GM18870 (cell line): Measurements from ENCODE around the gene ZER1.
A peak's percentile ranks its signal among the peaks of the same experiment; 100 is the strongest.
"Not testable (repeated sequence)": the region's sequence is repeated elsewhere in the genome, so short reads cannot be mapped to it uniquely, and the experiment has no call there.

ENCODE experiments used
- ATAC-seq: cut with Tn5 transposase; IDR thresholded peaks from one replicate; pipeline ENCODE4 v1.9.1; 2021; ENCODE audit warnings: moderate library complexity; ENCODE audit not compliant: unreplicated experiment

Gene ZER1

GRCh38 chr9:128771745-128772519 is at the start of gene ZER1:
Gene ZER1, minus strand, starts transcription at chr9:128771927. Its CDS starts 16,362 bp downstream, at chr9:128755565.
- no peak for ATAC-seq

GRCh38 chr9:128820665-128821583 is 49.2 kb upstream of the ZER1 start:
- ATAC-seq = no peak

GRCh38 chr9:128819716-128820664 is 48.3 kb upstream of the ZER1 start:
- ATAC-seq = no peak

- peak; percentile 8 for ATAC-seq
These were observed 47.4 kb upstream of the ZER1 start for GRCh38 chr9:128818839-128819715.

- ATAC-seq = peak; percentile 79
These were observed 46.5 kb upstream of the ZER1 start, which contains the start of gene ENDOG for GRCh38 chr9:128818099-128818838. Gene ENDOG, plus strand, starts transcription at chr9:128818500. Its CDS starts 185 bp downstream, at chr9:128818685.

GRCh38 chr9:128810873-128811272 is 39.1 kb upstream of the ZER1 start:
- ATAC-seq = no peak

- ATAC-seq = no peak
These were observed 38.1 kb upstream of the ZER1 start for GRCh38 chr9:128809831-128810230.

- no peak for ATAC-seq
These were observed 37.4 kb upstream of the ZER1 start for GRCh38 chr9:128809036-128809599.

- no peak for ATAC-seq
These were observed 36.8 kb upstream of the ZER1 start for GRCh38 chr9:128808543-128808942.

- ATAC-seq = no peak
These were observed 36.1 kb upstream of the ZER1 start for GRCh38 chr9:128807827-128808226.

- ATAC-seq = no peak
These were observed 33.9 kb upstream of the ZER1 start for GRCh38 chr9:128805661-128806060.

GRCh38 chr9:128802482-128802881 is 30.8 kb upstream of the ZER1 start:
- ATAC-seq = no peak

- no peak for ATAC-seq
These were observed 28.3 kb upstream of the ZER1 start for GRCh38 chr9:128800061-128800460.

GRCh38 chr9:128798896-128799295 is 27.2 kb upstream of the ZER1 start:
- no peak for ATAC-seq

- ATAC-seq = not testable (repeated sequence)
These were observed 23.2 kb upstream of the ZER1 start for GRCh38 chr9:128794961-128795360.

- ATAC-seq = no peak
These were observed 21.4 kb upstream of the ZER1 start for GRCh38 chr9:128792978-128793686.

- ATAC-seq = no peak
These were observed 20.4 kb upstream of the ZER1 start for GRCh38 chr9:128792134-128792533.

- no peak for ATAC-seq
These were observed 18.8 kb upstream of the ZER1 start for GRCh38 chr9:128790536-128790935.
